MM.1S (cell line): ENCODE measurements around the gene JAK2.

Experiments used
- EZH2 ChIP-seq: fragments of 300-600 bp; sonication (generic); optimal IDR thresholded peaks from 2 replicates; pipeline ENCODE3; 2017; ENCODE audit warnings: low read depth, mild to moderate bottlenecking, antibody characterized with exemption, low read length, mixed read lengths
- TF ChIP-seq, protein P1 (sequence below): fragments of 300-600 bp; sonication (generic); IDR thresholded peaks from 2 replicates; pipeline ENCODE4 v1.5.1; 2016; ENCODE audit warnings: antibody characterized with exemption, low read length, mixed read lengths

DNA sequence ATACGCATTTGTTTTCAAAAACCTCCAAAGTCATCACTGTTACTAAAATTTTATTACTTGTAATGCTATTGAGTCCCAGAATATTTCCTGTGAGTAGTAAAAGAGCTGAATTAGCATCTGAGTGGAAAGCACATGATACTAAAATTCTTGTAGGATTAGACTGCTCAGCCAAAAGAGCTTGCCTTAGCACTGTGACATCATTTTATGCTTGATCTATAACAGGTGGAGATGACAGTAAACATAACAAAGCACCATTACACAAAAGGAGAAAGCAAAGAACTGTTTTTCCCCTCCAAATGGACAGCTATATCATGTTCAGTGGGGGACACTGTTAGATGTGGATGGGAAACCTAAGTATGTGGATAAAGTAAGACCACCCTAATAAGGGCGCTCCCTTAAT, 5.8 kb upstream of the JAK2 start:
- TF ChIP-seq, protein P1, sequence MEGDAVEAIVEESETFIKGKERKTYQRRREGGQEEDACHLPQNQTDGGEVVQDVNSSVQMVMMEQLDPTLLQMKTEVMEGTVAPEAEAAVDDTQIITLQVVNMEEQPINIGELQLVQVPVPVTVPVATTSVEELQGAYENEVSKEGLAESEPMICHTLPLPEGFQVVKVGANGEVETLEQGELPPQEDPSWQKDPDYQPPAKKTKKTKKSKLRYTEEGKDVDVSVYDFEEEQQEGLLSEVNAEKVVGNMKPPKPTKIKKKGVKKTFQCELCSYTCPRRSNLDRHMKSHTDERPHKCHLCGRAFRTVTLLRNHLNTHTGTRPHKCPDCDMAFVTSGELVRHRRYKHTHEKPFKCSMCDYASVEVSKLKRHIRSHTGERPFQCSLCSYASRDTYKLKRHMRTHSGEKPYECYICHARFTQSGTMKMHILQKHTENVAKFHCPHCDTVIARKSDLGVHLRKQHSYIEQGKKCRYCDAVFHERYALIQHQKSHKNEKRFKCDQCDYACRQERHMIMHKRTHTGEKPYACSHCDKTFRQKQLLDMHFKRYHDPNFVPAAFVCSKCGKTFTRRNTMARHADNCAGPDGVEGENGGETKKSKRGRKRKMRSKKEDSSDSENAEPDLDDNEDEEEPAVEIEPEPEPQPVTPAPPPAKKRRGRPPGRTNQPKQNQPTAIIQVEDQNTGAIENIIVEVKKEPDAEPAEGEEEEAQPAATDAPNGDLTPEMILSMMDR: no peak
- no peak for TF ChIP-seq EZH2
